NB4 (cell line): ENCODE measurements around the gene RAB1B.

ENCODE experiments used
- POLR2A ChIP-seq: IDR thresholded peaks from 2 replicates; pipeline ENCODE4 v1.6.1; 2011; ENCODE audit warnings: mild to moderate bottlenecking; ENCODE audit not compliant: insufficient read length; ENCODE audit errors: extremely low read depth
- TF ChIP-seq, protein P1 (sequence below): IDR thresholded peaks from one replicate; pipeline ENCODE4 v1.5.1; 2012; ENCODE audit warnings: low read depth, low read length

DNA sequence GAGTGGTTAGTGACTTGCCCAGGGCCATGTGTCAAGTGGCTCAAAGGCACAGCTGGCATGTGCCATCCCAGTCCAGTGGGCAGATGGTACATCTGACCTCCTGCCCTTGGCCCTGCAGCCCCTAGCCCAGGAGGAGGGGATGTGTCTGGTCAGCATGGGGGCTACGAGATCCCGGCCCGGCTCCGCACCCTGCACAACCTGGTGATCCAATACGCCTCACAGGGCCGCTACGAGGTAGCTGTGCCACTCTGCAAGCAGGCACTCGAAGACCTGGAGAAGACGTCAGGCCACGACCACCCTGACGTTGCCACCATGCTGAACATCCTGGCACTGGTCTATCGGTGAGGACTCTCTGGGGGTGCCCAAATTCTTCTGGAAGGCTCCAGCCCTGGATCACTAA lies 5.7 kb upstream of the RAB1B start:
- TF ChIP-seq POLR2A: no peak
- TF ChIP-seq, protein P1, sequence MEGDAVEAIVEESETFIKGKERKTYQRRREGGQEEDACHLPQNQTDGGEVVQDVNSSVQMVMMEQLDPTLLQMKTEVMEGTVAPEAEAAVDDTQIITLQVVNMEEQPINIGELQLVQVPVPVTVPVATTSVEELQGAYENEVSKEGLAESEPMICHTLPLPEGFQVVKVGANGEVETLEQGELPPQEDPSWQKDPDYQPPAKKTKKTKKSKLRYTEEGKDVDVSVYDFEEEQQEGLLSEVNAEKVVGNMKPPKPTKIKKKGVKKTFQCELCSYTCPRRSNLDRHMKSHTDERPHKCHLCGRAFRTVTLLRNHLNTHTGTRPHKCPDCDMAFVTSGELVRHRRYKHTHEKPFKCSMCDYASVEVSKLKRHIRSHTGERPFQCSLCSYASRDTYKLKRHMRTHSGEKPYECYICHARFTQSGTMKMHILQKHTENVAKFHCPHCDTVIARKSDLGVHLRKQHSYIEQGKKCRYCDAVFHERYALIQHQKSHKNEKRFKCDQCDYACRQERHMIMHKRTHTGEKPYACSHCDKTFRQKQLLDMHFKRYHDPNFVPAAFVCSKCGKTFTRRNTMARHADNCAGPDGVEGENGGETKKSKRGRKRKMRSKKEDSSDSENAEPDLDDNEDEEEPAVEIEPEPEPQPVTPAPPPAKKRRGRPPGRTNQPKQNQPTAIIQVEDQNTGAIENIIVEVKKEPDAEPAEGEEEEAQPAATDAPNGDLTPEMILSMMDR: no peak
